Uterus (tissue), 4 donors: ENCODE results near the gene PUS10. TPM values are rescaled to one million over a fixed set of nuclear protein-coding genes. Genes with fewer than 3 reads are reported as not detected.
"Not testable (repeated sequence)": the region's sequence is repeated elsewhere in the genome, so short reads cannot be mapped to it uniquely, and the experiment has no call there.

Source experiments
- DNase-seq, 2 donors: peaks; one replicate each; pipeline ENCODE4 v3.0.0-alpha.2; 2019 to 2020
- H3K27ac ChIP-seq, 2 donors: fragments of 200-600 bp; sonication (generic); 1 replicate in 1 of 2; 2 replicates in 1 of 2; pipeline ENCODE4 v1.5.1; 2016 to 2018
- H3K27me3 ChIP-seq, 2 donors: fragments of 200-600 bp; sonication (generic); one replicate each; pipeline ENCODE4 v1.5.1; 2018 to 2019; ENCODE audit warnings: control low read depth in 1 of 2
- H3K36me3 ChIP-seq, 2 donors: fragments of 200-600 bp; sonication (generic); one replicate each; pipeline ENCODE4 v1.5.1; 2019; ENCODE audit warnings: control low read depth in 1 of 2
- H3K4me1 ChIP-seq, 2 donors: fragments of 200-600 bp; sonication (generic); one replicate each; pipeline ENCODE4 v1.5.1; 2018 to 2019; ENCODE audit warnings: control low read depth in 1 of 2
- H3K4me3 ChIP-seq, 2 donors: fragments of 200-600 bp; sonication (generic); 1 replicate in 1 of 2; 2 replicates in 1 of 2; pipeline ENCODE4 v1.5.1; 2018 to 2019; ENCODE audit warnings: mild to moderate bottlenecking in 1 of 2
- H3K9me3 ChIP-seq, 2 donors: fragments of 200-600 bp; sonication (generic); one replicate each; pipeline ENCODE4 v1.5.1; 2019; ENCODE audit warnings: control low read depth in 1 of 2
- POLR2A ChIP-seq, 2 donors: fragments of 450-650 bp; IDR thresholded peaks; one replicate each; pipeline ENCODE4 v1.6.1; 2016; ENCODE audit warnings: antibody characterized with exemption in 2 of 2, mild to moderate bottlenecking in 1 of 2, moderate library complexity in 1 of 2
- intact Hi-C: fragments of 100-400 bp; cut with DNase I; formaldehyde crosslinking; loops from one replicate; pipeline ENCODE4 v1.15.1; 2023; ENCODE audit warnings: low total_unique reads
- total RNA-seq, 4 donors: library from RNA; depleted of rRNA in 3 of 4; stranded (reverse); fragments of >200 nt in 3 of 4; gene quantifications; one replicate each; pipeline versions ENCODE4 v1.1.0 to v1.2.4, GENCODE V29; 2014 to 2023
- TF ChIP-seq, protein P1 (sequence below), 4 experiments: fragments of 200-600 bp in 2 of 4; fragments of 450-650 bp in 2 of 4; sonication (generic) in 2 of 4; IDR thresholded peaks; one replicate each; pipeline ENCODE4 v1.5.1; 2016 to 2019; ENCODE audit warnings: antibody characterized with exemption in 4 of 4, mild to moderate bottlenecking in 2 of 4, moderate library complexity in 1 of 4
- donor health status: DM: yes; HTN: yes; CAD: no.

PUS10 gene
- total RNA-seq, 4 donors from 2014 or later, result 1.8 to 16.5 (median 8.6) TPM

DNA sequence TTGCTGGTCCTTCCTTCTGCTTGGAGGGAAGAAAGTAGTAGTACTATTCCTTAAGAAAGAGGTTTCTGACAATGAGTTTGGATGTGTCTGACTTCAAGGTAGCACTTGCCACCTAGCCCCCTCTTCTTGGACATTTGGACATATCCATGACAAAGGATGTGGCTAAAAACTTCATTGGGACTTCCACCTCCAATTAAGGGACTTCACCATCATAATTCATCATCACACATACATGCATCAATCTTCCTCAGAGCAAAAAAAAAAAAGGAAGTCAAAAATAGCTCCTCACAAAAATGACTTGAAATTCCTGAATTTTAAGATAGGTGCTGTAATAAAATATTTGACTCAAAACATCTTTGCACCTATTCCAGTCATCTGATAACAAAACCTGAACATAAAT, 23.9 kb downstream of the PUS10 start:
- Histone ChIP-seq H3K27ac (no peak overlapping the region), H3K4me3 (no peak overlapping the region), H3K4me1 (no peaks in the 10 kb centered on the region), H3K36me3 (no peaks in the 10 kb centered on the region), H3K9me3 (no peaks in the 10 kb centered on the region), H3K27me3 (no peaks in the 10 kb centered on the region)
- no peak for DNase-seq
- TF ChIP-seq, protein P1, sequence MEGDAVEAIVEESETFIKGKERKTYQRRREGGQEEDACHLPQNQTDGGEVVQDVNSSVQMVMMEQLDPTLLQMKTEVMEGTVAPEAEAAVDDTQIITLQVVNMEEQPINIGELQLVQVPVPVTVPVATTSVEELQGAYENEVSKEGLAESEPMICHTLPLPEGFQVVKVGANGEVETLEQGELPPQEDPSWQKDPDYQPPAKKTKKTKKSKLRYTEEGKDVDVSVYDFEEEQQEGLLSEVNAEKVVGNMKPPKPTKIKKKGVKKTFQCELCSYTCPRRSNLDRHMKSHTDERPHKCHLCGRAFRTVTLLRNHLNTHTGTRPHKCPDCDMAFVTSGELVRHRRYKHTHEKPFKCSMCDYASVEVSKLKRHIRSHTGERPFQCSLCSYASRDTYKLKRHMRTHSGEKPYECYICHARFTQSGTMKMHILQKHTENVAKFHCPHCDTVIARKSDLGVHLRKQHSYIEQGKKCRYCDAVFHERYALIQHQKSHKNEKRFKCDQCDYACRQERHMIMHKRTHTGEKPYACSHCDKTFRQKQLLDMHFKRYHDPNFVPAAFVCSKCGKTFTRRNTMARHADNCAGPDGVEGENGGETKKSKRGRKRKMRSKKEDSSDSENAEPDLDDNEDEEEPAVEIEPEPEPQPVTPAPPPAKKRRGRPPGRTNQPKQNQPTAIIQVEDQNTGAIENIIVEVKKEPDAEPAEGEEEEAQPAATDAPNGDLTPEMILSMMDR (IDR thresholded peaks at IDR 0.05), result no peak
- no peak for TF ChIP-seq POLR2A (IDR thresholded peaks at IDR 0.05)
- intact Hi-C loops, result no loop called here

DNA sequence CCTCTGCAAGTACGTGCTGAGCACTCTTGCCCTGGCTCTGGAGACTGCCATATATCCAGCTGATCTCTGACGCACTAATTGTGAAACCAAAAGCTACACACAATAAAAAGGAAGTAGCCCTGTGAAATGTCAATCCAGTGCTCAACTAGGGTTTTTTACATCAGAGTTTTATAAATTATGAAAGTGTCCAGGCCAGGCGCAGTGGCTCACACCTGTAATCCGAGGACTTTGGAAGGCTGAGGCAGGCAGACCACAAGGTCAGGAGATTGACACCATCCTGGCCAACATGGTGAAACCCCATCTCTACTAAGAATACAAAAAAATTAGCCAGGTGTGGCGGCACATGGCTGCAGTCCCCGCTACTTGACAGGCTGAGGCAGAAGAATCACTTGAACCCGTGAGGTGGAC, 25.1 kb downstream of the PUS10 start:
- no peak for TF ChIP-seq POLR2A (IDR thresholded peaks at IDR 0.05)
- TF ChIP-seq, protein P1 (IDR thresholded peaks at IDR 0.05), result no peak
- Histone ChIP-seq H3K27me3 (no peaks in the 10 kb centered on the region), H3K36me3 (no peaks in the 10 kb centered on the region), H3K4me1 (no peaks in the 10 kb centered on the region), H3K4me3 (no peak overlapping the region), H3K27ac (no peak overlapping the region), H3K9me3 (no peaks in the 10 kb centered on the region)
- intact Hi-C loops, result no loop called here
- DNase-seq, result no peak

- Histone ChIP-seq H3K9me3 (no peaks in the 10 kb centered on the region), H3K27ac (no peak overlapping the region), H3K4me3 (no peak overlapping the region), H3K27me3 (no peaks in the 10 kb centered on the region), H3K36me3 (no peaks in the 10 kb centered on the region), H3K4me1 (no peaks in the 10 kb centered on the region)
- intact Hi-C loops, result no loop called here
- no peak for DNase-seq
- TF ChIP-seq POLR2A (IDR thresholded peaks at IDR 0.05), result no peak
- TF ChIP-seq, protein P1 (IDR thresholded peaks at IDR 0.05), result no peak
Observed at GRCh38 chr2:60991644-60992043, 26.4 kb downstream of the PUS10 start.

DNA sequence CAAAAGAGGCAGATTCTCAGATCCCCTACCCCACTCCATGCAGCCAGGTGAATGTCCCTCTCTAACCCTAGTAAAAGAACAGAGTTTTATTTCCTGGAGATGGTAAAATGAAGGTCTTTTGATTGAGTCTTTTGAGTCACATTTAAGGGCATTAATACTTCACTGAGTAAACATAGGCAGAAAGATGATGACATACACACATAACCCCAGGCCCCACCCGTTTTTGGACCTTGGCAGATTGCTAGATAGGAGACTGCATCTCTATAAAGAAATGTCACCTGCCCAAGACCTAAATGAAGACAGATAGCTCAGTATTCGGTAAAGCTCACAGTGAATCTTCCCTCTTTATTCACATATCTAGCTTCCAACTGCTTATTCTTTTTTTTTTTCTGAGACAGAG, 28.8 kb downstream of the PUS10 start:
- H3K9me3 ChIP-seq, result no peaks in the 10 kb centered on the region
- no peaks in the 10 kb centered on the region for H3K27me3 ChIP-seq
- DNase-seq, result no peak
- no peak overlapping the region for H3K4me3 ChIP-seq
- intact Hi-C loops, result no loop called here
- no peaks in the 10 kb centered on the region for H3K4me1 ChIP-seq
- no peak overlapping the region for H3K27ac ChIP-seq
- no peaks in the 10 kb centered on the region for H3K36me3 ChIP-seq
- TF ChIP-seq, protein P1 (IDR thresholded peaks at IDR 0.05), result no peak
- TF ChIP-seq POLR2A (IDR thresholded peaks at IDR 0.05), result no peak

- H3K4me3 ChIP-seq, H3K36me3 ChIP-seq, H3K9me3 ChIP-seq, DNase-seq, H3K4me1 ChIP-seq, intact Hi-C loops, H3K27ac ChIP-seq, H3K27me3 ChIP-seq: not testable (repeated sequence)
Observed at GRCh38 chr2:60987656-60988055, 30.4 kb downstream of the PUS10 start.

DNA sequence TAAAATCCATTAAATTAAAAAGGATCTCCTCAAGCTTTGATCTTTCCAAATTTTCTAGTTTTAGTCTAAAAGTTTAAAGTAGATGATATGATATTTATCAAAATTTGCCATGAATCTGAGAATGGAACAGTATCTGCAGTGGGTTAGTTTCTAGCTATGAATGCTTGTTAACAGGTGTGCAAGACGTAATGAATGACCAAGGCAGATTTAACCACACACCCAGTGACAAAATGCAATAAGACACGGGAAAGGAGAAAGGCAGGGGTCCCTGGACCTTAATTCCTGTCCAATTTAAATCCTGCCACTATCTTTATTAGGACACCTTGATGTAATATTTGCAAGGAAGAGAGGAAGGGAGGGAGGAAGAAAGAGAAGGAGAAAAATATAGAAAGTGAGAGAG, 31.0 kb downstream of the PUS10 start:
- DNase-seq, result no peak
- Histone ChIP-seq H3K9me3 (no peaks in the 10 kb centered on the region), H3K4me1 (no peaks in the 10 kb centered on the region), H3K27me3 (no peaks in the 10 kb centered on the region), H3K4me3 (no peak overlapping the region), H3K27ac (no peak overlapping the region), H3K36me3 (no peaks in the 10 kb centered on the region)
- no peak for TF ChIP-seq POLR2A (IDR thresholded peaks at IDR 0.05)
- TF ChIP-seq, protein P1 (IDR thresholded peaks at IDR 0.05), result no peak
- intact Hi-C loops, result no loop called here
